B cell (primary cell): Measurements from ENCODE around the gene ARHGAP31. TPM values are rescaled to one million over a fixed set of nuclear protein-coding genes. Genes with fewer than 3 reads are reported as not detected.
"Not testable (repeated sequence)": the region's sequence is repeated elsewhere in the genome, so short reads cannot be mapped to it uniquely, and the experiment has no call there.

ENCODE experiments used
- ATAC-seq: fragments of 200-7000 bp; cut with Tn5 transposase; one replicate; pipeline ENCODE4 v1.10.0; 2021; ENCODE audit warnings: low read depth, mild to moderate bottlenecking, moderate number of reproducible peaks, moderate library complexity
- CTCF ChIA-PET: fragments of 350-600 bp; sonication (Branson Sonifier 250); formaldehyde crosslinking; loops from one replicate; lab custom pipeline; 2021; ENCODE audit warnings: antibody characterized with exemption, inconsistent platforms; lab: Charles Lee
- POLR2A ChIA-PET: fragments of 350-600 bp; sonication (Branson Sonifier 250); formaldehyde crosslinking; loops from one replicate; lab custom pipeline; 2021; ENCODE audit warnings: antibody characterized with exemption; lab: Charles Lee
- DNase-seq: peaks from one replicate; pipeline ENCODE4 v3.0.0; 2013
- H2AFZ ChIP-seq: 2 replicates; pipeline ENCODE4 v1.6.1; 2012; ENCODE audit warnings: mild to moderate bottlenecking, low read depth, low read length; ENCODE audit not compliant: insufficient read depth, poor library complexity, severe bottlenecking
- H3K27ac ChIP-seq, 2 donors: 1 replicate in 1 of 2; 2 replicates in 1 of 2; pipeline ENCODE4 v1.5.1; 2012 to 2013; ENCODE audit warnings: low read length in 2 of 2, mild to moderate bottlenecking in 2 of 2, moderate library complexity in 1 of 2
- H3K27me3 ChIP-seq, 4 experiments: fragments of 200-600 bp in 1 of 4; sonication (generic) in 1 of 4; replicated peaks in 1 of 4; 1 replicate in 2 of 4; 2 replicates in 2 of 4; pipeline versions ENCODE4 v1.6.1 to v1.7.0; 2013 to 2016; ENCODE audit warnings: low read length in 3 of 4, mild to moderate bottlenecking in 2 of 4, mixed read lengths in 1 of 4, moderate library complexity in 1 of 4; ENCODE audit not compliant: insufficient read depth in 4 of 4, control insufficient read depth in 3 of 4; ENCODE audit errors: control extremely low read depth in 1 of 4
- H3K36me3 ChIP-seq, 2 experiments: replicated peaks in 1 of 2; 1 replicate in 1 of 2; 2 replicates in 1 of 2; pipeline versions ENCODE4 v1.6.1 to v1.7.1; 2013; ENCODE audit warnings: low read length in 1 of 2; ENCODE audit not compliant: insufficient read depth in 2 of 2, control insufficient read depth in 1 of 2; ENCODE audit errors: control extremely low read depth in 1 of 2, extremely low read depth in 1 of 2
- H3K4me1 ChIP-seq, 2 donors: fragments of 200-600 bp in 1 of 2; sonication (generic) in 1 of 2; 1 replicate in 1 of 2; 2 replicates in 1 of 2; pipeline versions ENCODE4 v1.5.1 to v1.6.1; 2013 to 2017; ENCODE audit warnings: low read length in 2 of 2; ENCODE audit not compliant: control insufficient read depth in 2 of 2, insufficient read depth in 2 of 2
- H3K4me2 ChIP-seq: replicated peaks from 2 replicates; pipeline ENCODE3; 2012; ENCODE audit warnings: mild to moderate bottlenecking, low read depth, low read length; ENCODE audit not compliant: poor library complexity, severe bottlenecking
- H3K4me3 ChIP-seq, 5 experiments: fragments of 200-600 bp in 1 of 5; sonication (generic) in 1 of 5; 1 replicate in 3 of 5; 2 replicates in 2 of 5; pipeline versions ENCODE4 v1.5.1 to v1.7.0; 2011 to 2016; ENCODE audit warnings: low read length in 4 of 5, mild to moderate bottlenecking in 4 of 5, low read depth in 2 of 5, control low read depth in 1 of 5, moderate library complexity in 1 of 5; ENCODE audit not compliant: insufficient read depth in 1 of 5; ENCODE audit errors: control extremely low read depth in 1 of 5, extremely low read depth in 1 of 5
- H3K79me2 ChIP-seq: fragments of 200-600 bp; sonication (generic); one replicate; pipeline ENCODE4 v1.6.0; 2016; ENCODE audit warnings: low read length; ENCODE audit not compliant: control insufficient read depth, insufficient read depth
- H3K9ac ChIP-seq: fragments of 200-600 bp; sonication (generic); 2 replicates; pipeline ENCODE4 v1.6.1; 2017; ENCODE audit warnings: mild to moderate bottlenecking, low read length, moderate library complexity
- H3K9me3 ChIP-seq, 3 donors: one replicate each; pipeline versions ENCODE4 v1.6.1 to v1.7.1; 2013; ENCODE audit warnings: low read length in 2 of 3; ENCODE audit not compliant: control insufficient read depth in 2 of 3, insufficient read depth in 1 of 3; ENCODE audit errors: control extremely low read depth in 1 of 3
- H4K20me1 ChIP-seq: 2 replicates; pipeline ENCODE4 v1.6.0; 2012; ENCODE audit warnings: mild to moderate bottlenecking, low read length; ENCODE audit not compliant: insufficient read depth, control insufficient read depth, poor library complexity, severe bottlenecking
- H3K27ac Mint-ChIP-seq: one replicate; pipeline ENCODE4 v1.8.0; 2021; ENCODE audit warnings: mixed read lengths
- H3K27me3 Mint-ChIP-seq: one replicate; pipeline ENCODE4 v1.8.0; 2021; ENCODE audit warnings: mixed read lengths
- H3K4me1 Mint-ChIP-seq: one replicate; pipeline ENCODE4 v1.8.0; 2021; ENCODE audit warnings: mixed read lengths
- H3K4me3 Mint-ChIP-seq: one replicate; pipeline ENCODE4 v1.8.0; 2021; ENCODE audit warnings: mixed read lengths
- H3K9me3 Mint-ChIP-seq: one replicate; pipeline ENCODE4 v1.8.0; 2022; ENCODE audit warnings: mixed read lengths; ENCODE audit not compliant: insufficient read depth
- EZH2 ChIP-seq: IDR thresholded peaks from 2 replicates; pipeline ENCODE4 v1.6.1; 2012; ENCODE audit warnings: borderline replicate concordance, low read depth, mild to moderate bottlenecking, moderate library complexity, low read length; ENCODE audit not compliant: insufficient read depth, poor library complexity, severe bottlenecking
- WGBS: methylation state at CpG from one replicate; pipeline ENCODE4 v1.1.5; 2013; ENCODE audit warnings: missing lambda C conversion rate; ENCODE audit not compliant: insufficient coverage; 5-methylcytosine and 5-hydroxymethylcytosine counted together
- intact Hi-C: fragments of 100-400 bp; cut with micrococcal nuclease; formaldehyde crosslinking; loops from one replicate; pipeline ENCODE4 v1.10.0; 2022
- polyA plus RNA-seq: library from polyadenylated mRNA; depleted of rRNA; stranded (reverse); fragments of >200 nt; gene quantifications from 2 replicates; pipeline ENCODE4 v1.2.3, GENCODE V29; 2012
- total RNA-seq, 2 donors: library from RNA; stranded (reverse); fragments of 120-200 nt in 1 of 2; gene quantifications; 1 replicate in 1 of 2; 2 replicates in 1 of 2; pipeline versions ENCODE4 v1.2.3 to v1.2.4, GENCODE V29; 2013 to 2022
- TF ChIP-seq, protein P1 (sequence below): fragments of 200-600 bp; IDR thresholded peaks from one replicate; pipeline ENCODE4 v1.8.0; 2022; ENCODE audit warnings: antibody characterized with exemption, mild to moderate bottlenecking

ARHGAP31 gene
- total and polyA plus RNA-seq, 2 donors (not counting 1 experiment from before 2014, with no cell fraction given): 3.5 to 7.8 TPM

DNA sequence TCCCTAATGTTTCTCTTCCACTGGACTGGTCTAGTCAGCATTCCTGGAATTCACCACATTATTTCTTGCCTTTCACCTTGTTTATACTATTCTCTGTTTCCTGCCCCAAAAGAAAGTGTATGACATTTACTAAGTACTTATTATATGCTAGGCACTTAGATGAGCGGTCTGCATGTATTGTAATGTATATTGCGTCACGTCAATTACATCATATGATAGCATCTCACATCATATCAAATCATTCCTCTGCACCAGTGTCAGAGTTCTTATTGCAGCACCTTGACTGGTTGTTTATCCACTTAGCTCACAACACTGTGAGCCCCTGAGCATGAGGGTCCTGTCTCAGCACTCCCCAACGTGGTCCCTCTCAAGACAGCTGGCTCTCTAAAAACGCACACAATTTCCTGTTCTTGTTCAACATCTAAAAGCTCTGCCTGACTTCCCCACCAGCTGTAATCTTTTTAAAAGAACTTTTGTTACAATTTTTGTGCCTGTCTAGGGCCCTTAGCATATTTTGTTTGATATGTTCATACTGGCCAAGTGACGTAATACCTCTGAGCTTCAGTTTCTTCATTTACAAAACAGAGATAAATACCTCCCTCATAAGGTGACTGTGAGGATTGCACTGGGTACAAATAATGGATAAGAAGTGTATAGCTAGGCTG lies 58.8 kb downstream of the ARHGAP31 start:
- intact Hi-C loops: loop anchor here (1.0 to 2.0 kb wide), 5 partner anchors 30 to 470 kb away; partner anchors contain the start of gene ARHGAP31
- WGBS: 50% methylated on average over 2 of the region's 6 CpGs
- Histone ChIP-seq H3K36me3 (no peaks in the 10 kb centered on the region), H3K4me1 (peaks cover 22 to 29% of the 10 kb centered on the region in 2 donors), H3K9me3 (no peaks in the 10 kb centered on the region), H3K4me3 (no peak overlapping the region), H4K20me1 (no peaks in the 10 kb centered on the region), H3K9ac (no peak overlapping the region), H3K4me2 (peak overlapping the region; percentile 42), H2AFZ (no peak overlapping the region), H3K79me2 (no peaks in the 10 kb centered on the region), H3K27ac (peak overlapping the region in 1 of 2 donors; percentile 56), H3K27me3 (no peaks in the 10 kb centered on the region)
- TF ChIP-seq EZH2: no peak
- TF ChIP-seq, protein P1, sequence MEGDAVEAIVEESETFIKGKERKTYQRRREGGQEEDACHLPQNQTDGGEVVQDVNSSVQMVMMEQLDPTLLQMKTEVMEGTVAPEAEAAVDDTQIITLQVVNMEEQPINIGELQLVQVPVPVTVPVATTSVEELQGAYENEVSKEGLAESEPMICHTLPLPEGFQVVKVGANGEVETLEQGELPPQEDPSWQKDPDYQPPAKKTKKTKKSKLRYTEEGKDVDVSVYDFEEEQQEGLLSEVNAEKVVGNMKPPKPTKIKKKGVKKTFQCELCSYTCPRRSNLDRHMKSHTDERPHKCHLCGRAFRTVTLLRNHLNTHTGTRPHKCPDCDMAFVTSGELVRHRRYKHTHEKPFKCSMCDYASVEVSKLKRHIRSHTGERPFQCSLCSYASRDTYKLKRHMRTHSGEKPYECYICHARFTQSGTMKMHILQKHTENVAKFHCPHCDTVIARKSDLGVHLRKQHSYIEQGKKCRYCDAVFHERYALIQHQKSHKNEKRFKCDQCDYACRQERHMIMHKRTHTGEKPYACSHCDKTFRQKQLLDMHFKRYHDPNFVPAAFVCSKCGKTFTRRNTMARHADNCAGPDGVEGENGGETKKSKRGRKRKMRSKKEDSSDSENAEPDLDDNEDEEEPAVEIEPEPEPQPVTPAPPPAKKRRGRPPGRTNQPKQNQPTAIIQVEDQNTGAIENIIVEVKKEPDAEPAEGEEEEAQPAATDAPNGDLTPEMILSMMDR: peak; percentile 61
- Mint-ChIP-seq H3K9me3 (no peaks in the 10 kb centered on the region), H3K4me3 (peak overlapping the region; percentile 46), H3K27me3 (no peaks in the 10 kb centered on the region), H3K27ac (peak overlapping the region; percentile 51), H3K4me1 (peaks cover 36% of the 10 kb centered on the region)
- POLR2A ChIA-PET: interaction anchor here (0.6 to 1.5 kb wide), 4 partner anchors 54 to 82 kb away, joined by 3 to 7 read pairs (median 4); no protein-coding TSS in a partner anchor
- CTCF ChIA-PET: interaction anchor here (0.7 to 2.9 kb wide), 17 partner anchors 9 to 471 kb away, joined by 3 to 60 read pairs (median 6); partner anchors contain the start of genes ARHGAP31, B4GALT4 and TEX55
- peak; percentile 35 for ATAC-seq
- DNase-seq: peak; percentile 63

DNA sequence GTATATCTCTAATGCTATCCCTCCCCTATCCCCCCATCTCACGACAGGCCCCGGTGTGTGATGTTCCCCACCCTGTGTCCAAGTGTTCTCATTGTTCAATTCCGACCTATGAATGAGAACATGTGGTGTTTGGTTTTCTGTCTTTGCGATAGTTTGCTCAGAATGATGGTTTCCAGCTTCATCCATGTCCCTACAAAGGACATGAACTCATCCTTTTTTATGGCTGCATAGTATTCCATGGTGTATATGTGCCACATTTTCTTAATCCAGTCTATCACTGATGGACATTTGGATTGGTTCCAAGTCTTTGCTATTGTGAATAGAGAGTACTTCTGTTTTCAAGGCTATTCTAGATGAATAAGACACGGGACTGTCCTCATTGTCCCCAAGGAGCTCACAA lies 61.4 kb downstream of the ARHGAP31 start:
- H3K9me3 ChIP-seq, H3K27ac Mint-ChIP-seq, ATAC-seq, H3K79me2 ChIP-seq, H3K4me2 ChIP-seq, H3K4me3 Mint-ChIP-seq, H4K20me1 ChIP-seq, H3K36me3 ChIP-seq, H3K27ac ChIP-seq, H3K27me3 Mint-ChIP-seq, H3K9ac ChIP-seq, H2AFZ ChIP-seq, intact Hi-C loops, H3K9me3 Mint-ChIP-seq, H3K27me3 ChIP-seq, H3K4me3 ChIP-seq, DNase-seq: not testable (repeated sequence)
- ChIA-PET POLR2A (interaction anchor here (0.7 kb wide), 1 partner anchor 34 kb away, joined by 3 read pairs; no protein-coding TSS in a partner anchor), CTCF (interaction anchor here (1.1 kb wide), 1 partner anchor 81 kb away, joined by 4 read pairs; no protein-coding TSS in a partner anchor)
- no CpG with 5 or more reads among the region's 5 CpGs for WGBS
- H3K4me1 ChIP-seq: peaks cover 33 to 44% of the 10 kb centered on the region in 2 donors
- peaks cover 45% of the 10 kb centered on the region for H3K4me1 Mint-ChIP-seq
